Measurements from ENCODE around the gene ARMC2. TPM values are rescaled to one million over a fixed set of nuclear protein-coding genes. Genes with fewer than 3 reads are reported as not detected.

ARMC2 gene
- total RNA-seq, 2 experiments from 2014 or later: 12.2 to 15.3 TPM

- DNase-seq: no peak
- ATAC-seq (ENCODE audit: low read depth): no peak
- Mint-ChIP-seq H3K27me3 (no peaks in the 10 kb centered on the region), H3K4me3 (no peak overlapping the region), H3K36me3 (peaks cover 20% of the 10 kb centered on the region), H3K4me1 (peaks cover 35% of the 10 kb centered on the region), H3K27ac (no peak overlapping the region), H3K9me3 (peaks cover 3% of the 10 kb centered on the region)
- POLR2A ChIA-PET: interaction anchor here (1.3 kb wide), 1 partner anchor 16 kb away, joined by 4 read pairs; no protein-coding TSS in a partner anchor
Measured at GRCh38 chr6:108944071-108944470, 95.8 kb downstream of the ARMC2 start.

- POLR2A ChIA-PET: no interaction called here
- DNase-seq: no peak
- Mint-ChIP-seq H3K27me3 (no peaks in the 10 kb centered on the region), H3K9me3 (peaks cover 2% of the 10 kb centered on the region), H3K36me3 (peaks cover 15% of the 10 kb centered on the region), H3K27ac (no peak overlapping the region), H3K4me1 (peaks cover 31% of the 10 kb centered on the region), H3K4me3 (no peak overlapping the region)
- no peak for ATAC-seq (ENCODE audit: low read depth)
Measured at GRCh38 chr6:108944707-108945680, 96.8 kb downstream of the ARMC2 start.

- peaks cover 11% of the 10 kb centered on the region for H3K36me3 Mint-ChIP-seq
- ATAC-seq (ENCODE audit: low read depth) (no peak), DNase-seq (no peak)
- no peaks in the 10 kb centered on the region for H3K9me3 Mint-ChIP-seq
- H3K4me1 Mint-ChIP-seq: peaks cover 31% of the 10 kb centered on the region
- no peaks in the 10 kb centered on the region for H3K27me3 Mint-ChIP-seq
- H3K4me3 Mint-ChIP-seq: no peak overlapping the region
- POLR2A ChIA-PET: no interaction called here
- H3K27ac Mint-ChIP-seq: no peak overlapping the region
Measured at GRCh38 chr6:108945681-108946159, 97.5 kb downstream of the ARMC2 start.

GRCh38 chr6:108946695-108947094, 98.5 kb downstream of the ARMC2 start:
- POLR2A ChIA-PET: interaction anchor here (0.6 to 0.9 kb wide), 3 partner anchors 9 to 896 kb away, joined by 3 to 7 read pairs (median 3); no protein-coding TSS in a partner anchor

GRCh38 chr6:108947114-108947854, 99.1 kb downstream of the ARMC2 start:
- no peak for ATAC-seq (ENCODE audit: low read depth)

More at GRCh38 chr6:108946695-108947094, 98.5 kb downstream of the ARMC2 start:
- ATAC-seq (ENCODE audit: low read depth) (no peak), DNase-seq (no peak)
- H3K27me3 Mint-ChIP-seq: no peaks in the 10 kb centered on the region
- H3K4me3 Mint-ChIP-seq: no peak overlapping the region
- peaks cover 5% of the 10 kb centered on the region for H3K36me3 Mint-ChIP-seq
- no peaks in the 10 kb centered on the region for H3K9me3 Mint-ChIP-seq
- H3K4me1 Mint-ChIP-seq: peaks cover 30% of the 10 kb centered on the region
- no peak overlapping the region for H3K27ac Mint-ChIP-seq

GRCh38 chr6:108948181-108948661, 100.0 kb downstream of the ARMC2 start:
- Mint-ChIP-seq H3K9me3 (no peaks in the 10 kb centered on the region), H3K4me1 (peaks cover 16% of the 10 kb centered on the region), H3K36me3 (peaks cover 5% of the 10 kb centered on the region), H3K4me3 (no peak overlapping the region), H3K27me3 (no peaks in the 10 kb centered on the region), H3K27ac (no peak overlapping the region)
- ATAC-seq (ENCODE audit: low read depth) (no peak), DNase-seq (no peak)
- POLR2A ChIA-PET: no interaction called here

More at GRCh38 chr6:108947114-108947854, 99.1 kb downstream of the ARMC2 start:
- no peak for DNase-seq
- H3K36me3 Mint-ChIP-seq: peaks cover 5% of the 10 kb centered on the region
- H3K27ac Mint-ChIP-seq: no peak overlapping the region
- peaks cover 25% of the 10 kb centered on the region for H3K4me1 Mint-ChIP-seq
- H3K9me3 Mint-ChIP-seq: no peaks in the 10 kb centered on the region
- POLR2A ChIA-PET: interaction anchor here (0.8 to 0.9 kb wide), 2 partner anchors 9 to 23 kb away, joined by 3 to 7 read pairs; no protein-coding TSS in a partner anchor
- H3K27me3 Mint-ChIP-seq: no peaks in the 10 kb centered on the region
- no peak overlapping the region for H3K4me3 Mint-ChIP-seq

GRCh38 chr6:108951351-108951953, 103.2 kb downstream of the ARMC2 start:
- Mint-ChIP-seq H3K27ac (no peak overlapping the region), H3K4me1 (peaks cover 17% of the 10 kb centered on the region), H3K4me3 (no peak overlapping the region), H3K9me3 (no peaks in the 10 kb centered on the region), H3K36me3 (peaks cover 7% of the 10 kb centered on the region), H3K27me3 (no peaks in the 10 kb centered on the region)
- DNase-seq (no peak), ATAC-seq (ENCODE audit: low read depth) (no peak)
- POLR2A ChIA-PET: no interaction called here

- no peak overlapping the region for H3K4me3 Mint-ChIP-seq
- ATAC-seq (ENCODE audit: low read depth) (no peak), DNase-seq (no peak)
- H3K4me1 Mint-ChIP-seq: peaks cover 12% of the 10 kb centered on the region
- POLR2A ChIA-PET: no interaction called here
- peaks cover 2% of the 10 kb centered on the region for H3K36me3 Mint-ChIP-seq
- H3K27ac Mint-ChIP-seq: no peak overlapping the region
- no peaks in the 10 kb centered on the region for H3K27me3 Mint-ChIP-seq
- no peaks in the 10 kb centered on the region for H3K9me3 Mint-ChIP-seq
Measured at GRCh38 chr6:108952776-108953486, 104.7 kb downstream of the ARMC2 start.

- H3K4me3 Mint-ChIP-seq: no peak overlapping the region
- peaks cover 11% of the 10 kb centered on the region for H3K4me1 Mint-ChIP-seq
- DNase-seq (no peak), ATAC-seq (ENCODE audit: low read depth) (no peak)
- H3K27me3 Mint-ChIP-seq: no peaks in the 10 kb centered on the region
- POLR2A ChIA-PET: no interaction called here
- no peaks in the 10 kb centered on the region for H3K9me3 Mint-ChIP-seq
- H3K36me3 Mint-ChIP-seq: peaks cover 2% of the 10 kb centered on the region
- H3K27ac Mint-ChIP-seq: no peak overlapping the region
Measured at GRCh38 chr6:108953681-108954080, 105.5 kb downstream of the ARMC2 start.

- Mint-ChIP-seq H3K27me3 (no peaks in the 10 kb centered on the region), H3K4me3 (peak overlapping the region; percentile 15)
- no peak for ATAC-seq (ENCODE audit: low read depth)
Measured at GRCh38 chr6:108955329-108955949, 107.2 kb downstream of the ARMC2 start.

GRCh38 chr6:108957221-108957620, 109.0 kb downstream of the ARMC2 start:
- Mint-ChIP-seq H3K4me1 (peaks cover 22% of the 10 kb centered on the region), H3K27ac (peak overlapping the region; percentile 8), H3K36me3 (peaks cover 2% of the 10 kb centered on the region), H3K4me3 (no peak overlapping the region), H3K9me3 (no peaks in the 10 kb centered on the region), H3K27me3 (peaks cover 2% of the 10 kb centered on the region)
- DNase-seq: no peak
- no peak for ATAC-seq (ENCODE audit: low read depth)
- POLR2A ChIA-PET: no interaction called here

More at GRCh38 chr6:108955329-108955949, 107.2 kb downstream of the ARMC2 start:
- peaks cover 2% of the 10 kb centered on the region for H3K36me3 Mint-ChIP-seq
- H3K9me3 Mint-ChIP-seq: no peaks in the 10 kb centered on the region
- POLR2A ChIA-PET: interaction anchor here (1.3 kb wide), 1 partner anchor 8 kb away, joined by 7 read pairs; no protein-coding TSS in a partner anchor
- DNase-seq: no peak
- peak overlapping the region; percentile 80 for H3K27ac Mint-ChIP-seq
- peaks cover 22% of the 10 kb centered on the region for H3K4me1 Mint-ChIP-seq

Data from activated naive CD8-positive, alpha-beta T cell treated with anti-CD3 and anti-CD28 coated beads, Interleukin-2, amount 10 ng/mL, durations not matched to agents 7 days and 5 days (primary cell).